Measurements from ENCODE around the gene DLG5.

The DLG5 gene

DNA sequence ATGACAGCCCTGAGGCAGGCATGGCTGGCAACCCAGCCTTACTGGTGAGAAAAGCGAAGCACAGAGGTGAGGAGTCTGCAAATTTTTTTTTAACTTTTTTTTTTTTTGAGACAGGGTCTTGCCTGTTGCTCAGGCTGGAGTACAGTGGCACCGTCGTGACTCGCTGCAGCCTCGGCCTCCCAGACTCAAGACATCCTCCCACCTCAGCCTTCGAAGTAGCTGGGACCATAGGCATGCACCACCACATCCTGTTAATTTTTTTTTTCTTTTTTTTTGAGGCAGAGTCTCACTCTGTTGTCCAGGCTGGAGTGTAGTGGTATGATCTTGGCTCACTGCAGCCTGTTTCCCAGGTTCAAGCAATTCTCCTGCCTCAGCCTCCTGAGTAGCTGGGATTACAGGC, 35.1 kb upstream of the DLG5 start:
- TF ChIP-seq, protein P1, sequence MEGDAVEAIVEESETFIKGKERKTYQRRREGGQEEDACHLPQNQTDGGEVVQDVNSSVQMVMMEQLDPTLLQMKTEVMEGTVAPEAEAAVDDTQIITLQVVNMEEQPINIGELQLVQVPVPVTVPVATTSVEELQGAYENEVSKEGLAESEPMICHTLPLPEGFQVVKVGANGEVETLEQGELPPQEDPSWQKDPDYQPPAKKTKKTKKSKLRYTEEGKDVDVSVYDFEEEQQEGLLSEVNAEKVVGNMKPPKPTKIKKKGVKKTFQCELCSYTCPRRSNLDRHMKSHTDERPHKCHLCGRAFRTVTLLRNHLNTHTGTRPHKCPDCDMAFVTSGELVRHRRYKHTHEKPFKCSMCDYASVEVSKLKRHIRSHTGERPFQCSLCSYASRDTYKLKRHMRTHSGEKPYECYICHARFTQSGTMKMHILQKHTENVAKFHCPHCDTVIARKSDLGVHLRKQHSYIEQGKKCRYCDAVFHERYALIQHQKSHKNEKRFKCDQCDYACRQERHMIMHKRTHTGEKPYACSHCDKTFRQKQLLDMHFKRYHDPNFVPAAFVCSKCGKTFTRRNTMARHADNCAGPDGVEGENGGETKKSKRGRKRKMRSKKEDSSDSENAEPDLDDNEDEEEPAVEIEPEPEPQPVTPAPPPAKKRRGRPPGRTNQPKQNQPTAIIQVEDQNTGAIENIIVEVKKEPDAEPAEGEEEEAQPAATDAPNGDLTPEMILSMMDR (conservative IDR thresholded peaks at IDR 0.05) = no peak
- H3K27ac ChIP-seq = no peak overlapping the region

DNA sequence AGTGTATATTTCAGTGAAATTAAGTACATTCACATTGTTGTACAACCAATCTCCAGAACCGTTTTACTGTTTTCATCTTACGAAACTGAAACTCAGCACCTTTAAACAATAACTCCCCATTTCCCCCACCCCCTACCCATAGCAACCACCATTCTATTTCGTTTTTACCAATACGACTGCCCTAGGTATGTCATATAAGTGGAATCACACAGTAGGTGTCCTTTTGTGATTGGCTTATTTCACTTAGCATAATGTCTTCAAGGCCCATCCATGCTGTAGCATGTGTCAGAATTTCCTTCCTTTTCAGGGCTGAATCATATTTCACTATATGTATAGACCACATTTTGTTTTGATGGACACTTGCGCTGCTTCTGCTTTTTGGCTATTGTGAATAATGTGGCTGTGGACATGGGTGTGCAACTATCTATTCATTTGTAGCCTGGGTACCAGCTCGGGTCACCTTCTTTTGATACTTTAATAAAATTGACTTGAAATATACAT, 34.3 kb upstream of the DLG5 start:
- H3K27ac ChIP-seq = no peak overlapping the region
- TF ChIP-seq, protein P1 (conservative IDR thresholded peaks at IDR 0.05) = no peak

DNA sequence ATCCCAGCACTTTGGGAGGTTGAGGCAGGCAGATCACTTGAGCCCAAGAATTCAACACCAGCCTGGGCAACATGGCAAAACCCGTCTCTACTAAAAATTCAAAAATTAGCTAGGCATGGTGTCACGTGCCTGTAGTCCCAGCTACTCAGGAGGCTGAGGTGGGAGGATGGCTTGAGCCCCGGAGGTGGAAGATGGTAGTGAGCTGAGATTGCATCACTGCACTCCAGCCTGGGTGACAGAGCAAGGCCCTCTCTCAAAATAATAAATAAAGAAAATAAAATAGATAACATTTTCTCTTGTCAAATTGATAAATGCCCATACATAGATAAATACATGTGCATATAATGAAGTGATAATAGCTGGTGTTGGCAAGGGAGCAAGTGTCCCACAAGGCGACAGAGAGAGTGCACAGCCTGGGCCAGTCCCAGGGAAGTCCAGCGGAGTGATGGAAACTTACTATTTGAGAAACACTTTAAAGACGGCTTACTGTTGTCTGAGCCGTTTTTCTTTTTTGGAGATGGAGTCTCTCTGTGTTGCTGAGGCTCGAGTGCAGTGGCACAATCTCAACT, 33.4 kb upstream of the DLG5 start:
- TF ChIP-seq, protein P1 (conservative IDR thresholded peaks at IDR 0.05) = no peak
- H3K27ac ChIP-seq = no peak overlapping the region

DNA sequence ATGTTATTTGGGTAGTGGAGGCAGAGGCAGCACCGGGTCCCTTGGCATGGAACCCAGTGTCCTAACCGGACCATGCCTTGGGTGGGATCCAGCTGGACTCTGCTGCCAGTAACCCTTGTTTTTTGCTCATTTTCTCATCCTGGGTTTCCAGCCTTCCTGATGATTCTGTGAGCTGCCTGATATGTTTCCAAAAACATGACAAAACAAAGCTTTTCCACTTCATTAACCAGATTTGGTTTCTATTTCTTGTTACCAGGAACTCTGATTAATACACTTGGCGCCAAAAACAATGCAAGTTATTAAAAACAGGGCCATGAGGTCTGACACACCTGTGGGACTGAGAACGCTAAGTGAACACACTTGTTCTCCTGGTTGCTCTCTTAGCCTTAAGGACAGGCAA, 32.8 kb upstream of the DLG5 start:
- TF ChIP-seq, protein P1 (conservative IDR thresholded peaks at IDR 0.05) = no peak
- no peak overlapping the region for H3K27ac ChIP-seq

DNA sequence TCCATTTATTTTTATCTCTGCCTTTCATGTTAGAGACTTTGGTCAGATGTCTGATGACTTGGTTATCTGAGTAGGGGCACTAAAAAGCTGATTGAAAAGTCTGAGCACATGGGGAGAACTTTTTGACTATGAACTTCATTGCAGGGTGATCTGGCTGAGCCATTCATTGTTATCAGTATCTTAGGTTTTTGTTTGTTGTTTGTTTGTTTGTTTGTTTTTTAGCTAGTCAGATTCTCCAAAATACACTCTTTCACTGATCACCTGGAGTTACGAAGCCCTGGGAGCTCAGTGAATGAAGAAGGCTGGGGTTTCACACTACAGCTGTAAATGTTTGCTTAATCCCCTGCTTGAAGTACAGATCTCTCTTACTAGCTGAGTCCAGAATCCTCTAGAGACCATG, 28.6 kb upstream of the DLG5 start:
- no peak overlapping the region for H3K27ac ChIP-seq
- TF ChIP-seq, protein P1 (conservative IDR thresholded peaks at IDR 0.05) = no peak

DNA sequence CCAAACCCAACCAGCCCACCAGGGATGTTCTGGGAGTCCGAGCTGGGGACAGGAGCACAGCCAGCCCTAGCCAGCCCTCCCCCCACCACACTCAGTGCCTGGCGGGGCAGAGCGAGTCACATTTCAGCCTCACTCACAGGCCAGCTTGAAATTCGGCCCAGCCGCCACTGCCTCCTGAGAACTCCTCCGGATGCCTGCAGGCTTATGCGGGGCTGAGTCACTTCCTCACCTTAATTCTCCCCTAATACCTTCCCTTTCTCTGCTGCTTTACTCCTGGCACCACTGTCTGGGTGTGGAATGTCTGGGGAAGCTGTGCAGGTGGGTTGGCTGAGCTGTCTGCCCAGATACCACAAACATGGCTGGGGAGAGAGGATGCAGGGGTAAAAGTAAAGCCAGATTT, 22.6 kb upstream of the DLG5 start:
- H3K27ac ChIP-seq = no peak overlapping the region
- TF ChIP-seq, protein P1 (conservative IDR thresholded peaks at IDR 0.05) = no peak

DNA sequence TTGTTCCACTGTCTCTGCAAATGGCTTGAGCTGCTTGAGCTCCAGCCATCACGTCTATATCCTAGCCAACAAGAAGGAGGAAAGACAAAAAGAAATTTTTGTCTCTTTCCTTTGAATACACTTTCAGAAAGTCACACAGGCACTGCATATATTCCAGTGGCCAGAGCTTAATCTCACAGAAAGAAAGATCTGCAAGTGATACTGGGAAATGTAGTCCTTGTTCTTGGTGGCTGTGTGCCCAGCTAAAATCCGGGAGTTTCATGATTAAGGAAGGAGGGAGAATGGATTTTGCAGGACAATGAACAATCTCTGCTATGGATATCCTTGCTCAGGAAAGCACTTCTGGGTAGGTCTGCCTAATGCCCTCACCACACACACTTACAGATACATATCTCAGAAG, 19.5 kb upstream of the DLG5 start:
- no peak overlapping the region for H3K27ac ChIP-seq
- TF ChIP-seq, protein P1 (conservative IDR thresholded peaks at IDR 0.05) = no peak
